HepG2 (cell line): Measurements from ENCODE around the gene CES3.

Experiments used
- ATF1 ChIP-seq: IDR thresholded peaks from 2 replicates; pipeline ENCODE4 v1.6.1; 2016; ENCODE audit warnings: mild to moderate bottlenecking, control low read depth
- CBX2 ChIP-seq, 2 experiments: fragments of 200-600 bp in 1 of 2; sonication (generic); formaldehyde crosslinking in 1 of 2; IDR thresholded peaks; 2 replicates each; pipeline versions ENCODE4 v1.7.0 to v1.8.1; 2018 to 2022; ENCODE audit warnings: low read depth in 2 of 2, low read length in 1 of 2, mild to moderate bottlenecking in 1 of 2, missing genetic modification reagents in 1 of 2
- EP300 ChIP-seq, 3 experiments: sonication (generic) in 1 of 3; formaldehyde crosslinking in 1 of 3; IDR thresholded peaks; 2 replicates each; pipeline versions ENCODE4 v1.5.1 to v1.6.1; 2011 to 2020; ENCODE audit warnings: low read depth in 2 of 3, low read length in 2 of 3, borderline replicate concordance in 1 of 3, improper control_type of control experiment in 1 of 3, mild to moderate bottlenecking in 1 of 3, missing genetic modification reagents in 1 of 3, moderate library complexity in 1 of 3
- ETV6 ChIP-seq: sonication (generic); formaldehyde crosslinking; conservative IDR thresholded peaks from 2 replicates; pipeline ENCODE4 v1.4.0; 2020; ENCODE audit warnings: missing genetic modification reagents
- NKX3-1 ChIP-seq: sonication (generic); formaldehyde crosslinking; IDR thresholded peaks from 2 replicates; pipeline ENCODE4 v1.5.0; 2020; ENCODE audit warnings: missing genetic modification reagents
- TAF1 ChIP-seq: sonication (generic); formaldehyde crosslinking; IDR thresholded peaks from 2 replicates; pipeline ENCODE4 v1.4.0; 2020; ENCODE audit warnings: missing genetic modification reagents
- TCF12 ChIP-seq, 2 experiments: fragments of 450-650 bp in 1 of 2; sonication (generic) in 1 of 2; formaldehyde crosslinking in 1 of 2; IDR thresholded peaks; 2 replicates each; pipeline versions ENCODE4 v1.6.1 to v1.8.0; 2017 to 2022; ENCODE audit warnings: antibody characterized with exemption in 1 of 2, mild to moderate bottlenecking in 1 of 2, missing genetic modification reagents in 1 of 2, moderate library complexity in 1 of 2
- TP53 ChIP-seq: sonication (generic); formaldehyde crosslinking; conservative IDR thresholded peaks from 2 replicates; pipeline ENCODE4 v1.4.0; 2020; ENCODE audit warnings: missing genetic modification reagents
- TRIM24 ChIP-seq: sonication (generic); formaldehyde crosslinking; IDR thresholded peaks from 2 replicates; pipeline ENCODE4 v1.8.0; 2022; ENCODE audit warnings: mild to moderate bottlenecking, missing genetic modification reagents
- U2AF2 ChIP-seq: fragments of 200-400 bp; formaldehyde crosslinking; IDR thresholded peaks from 2 replicates; pipeline ENCODE4 v1.6.1; 2017; ENCODE audit warnings: low read depth, mild to moderate bottlenecking, low read length
- ZNF510 ChIP-seq: sonication (generic); formaldehyde crosslinking; IDR thresholded peaks from 2 replicates; pipeline ENCODE4 v1.4.0; 2020; ENCODE audit warnings: low read depth, mild to moderate bottlenecking, missing genetic modification reagents
- TF ChIP-seq, protein P1 (sequence below): sonication (generic); formaldehyde crosslinking; IDR thresholded peaks from 2 replicates; pipeline ENCODE4 v1.5.0; 2020; ENCODE audit warnings: mild to moderate bottlenecking, missing genetic modification reagents, moderate library complexity
- TF ChIP-seq, protein P2 (sequence below): sonication (generic); formaldehyde crosslinking; IDR thresholded peaks from 2 replicates; pipeline ENCODE4 v1.8.0; 2022; ENCODE audit warnings: missing genetic modification reagents, mild to moderate bottlenecking, moderate library complexity, borderline replicate concordance

DNA sequence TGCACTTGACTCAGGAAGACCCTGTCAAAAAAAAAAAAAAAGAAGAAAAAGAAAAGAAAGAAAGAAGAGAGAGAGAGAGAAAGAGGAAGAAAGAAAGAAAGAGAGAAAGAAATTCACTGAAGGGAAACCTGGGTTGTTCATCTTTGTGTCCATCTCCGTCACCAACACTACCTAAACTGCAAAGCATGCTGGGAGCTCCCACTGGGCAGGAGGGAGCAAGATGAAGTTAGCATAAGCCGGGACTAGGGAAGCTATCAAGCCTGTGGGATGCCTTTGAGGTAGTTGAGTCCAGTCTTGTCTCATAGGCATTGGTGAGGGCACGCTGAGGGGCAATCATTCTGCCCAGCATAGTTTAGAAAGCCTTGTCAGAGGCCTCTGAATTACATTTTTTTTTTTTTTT, 60.3 kb downstream of the CES3 start:
- TF ChIP-seq TCF12 (IDR thresholded peaks at IDR 0.05) = no peak
- TF ChIP-seq TCF12 (CRISPR knock-in tag; IDR thresholded peaks at IDR 0.05) = no peak
- TF ChIP-seq ZNF510 (CRISPR knock-in tag) = no peak
- TF ChIP-seq, protein P1, sequence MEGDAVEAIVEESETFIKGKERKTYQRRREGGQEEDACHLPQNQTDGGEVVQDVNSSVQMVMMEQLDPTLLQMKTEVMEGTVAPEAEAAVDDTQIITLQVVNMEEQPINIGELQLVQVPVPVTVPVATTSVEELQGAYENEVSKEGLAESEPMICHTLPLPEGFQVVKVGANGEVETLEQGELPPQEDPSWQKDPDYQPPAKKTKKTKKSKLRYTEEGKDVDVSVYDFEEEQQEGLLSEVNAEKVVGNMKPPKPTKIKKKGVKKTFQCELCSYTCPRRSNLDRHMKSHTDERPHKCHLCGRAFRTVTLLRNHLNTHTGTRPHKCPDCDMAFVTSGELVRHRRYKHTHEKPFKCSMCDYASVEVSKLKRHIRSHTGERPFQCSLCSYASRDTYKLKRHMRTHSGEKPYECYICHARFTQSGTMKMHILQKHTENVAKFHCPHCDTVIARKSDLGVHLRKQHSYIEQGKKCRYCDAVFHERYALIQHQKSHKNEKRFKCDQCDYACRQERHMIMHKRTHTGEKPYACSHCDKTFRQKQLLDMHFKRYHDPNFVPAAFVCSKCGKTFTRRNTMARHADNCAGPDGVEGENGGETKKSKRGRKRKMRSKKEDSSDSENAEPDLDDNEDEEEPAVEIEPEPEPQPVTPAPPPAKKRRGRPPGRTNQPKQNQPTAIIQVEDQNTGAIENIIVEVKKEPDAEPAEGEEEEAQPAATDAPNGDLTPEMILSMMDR (CRISPR knock-in tag) = no peak
- TF ChIP-seq ETV6 (CRISPR knock-in tag) = no peak
- no peak for TF ChIP-seq U2AF2
- no peak for TF ChIP-seq EP300 (IDR thresholded peaks at IDR 0.05; ENCODE audit: low read depth in 2 of 2, low read length in 2 of 2)
- TF ChIP-seq EP300 (CRISPR knock-in tag; IDR thresholded peaks at IDR 0.05; ENCODE audit: borderline replicate concordance) = no peak
- TF ChIP-seq, protein P2, sequence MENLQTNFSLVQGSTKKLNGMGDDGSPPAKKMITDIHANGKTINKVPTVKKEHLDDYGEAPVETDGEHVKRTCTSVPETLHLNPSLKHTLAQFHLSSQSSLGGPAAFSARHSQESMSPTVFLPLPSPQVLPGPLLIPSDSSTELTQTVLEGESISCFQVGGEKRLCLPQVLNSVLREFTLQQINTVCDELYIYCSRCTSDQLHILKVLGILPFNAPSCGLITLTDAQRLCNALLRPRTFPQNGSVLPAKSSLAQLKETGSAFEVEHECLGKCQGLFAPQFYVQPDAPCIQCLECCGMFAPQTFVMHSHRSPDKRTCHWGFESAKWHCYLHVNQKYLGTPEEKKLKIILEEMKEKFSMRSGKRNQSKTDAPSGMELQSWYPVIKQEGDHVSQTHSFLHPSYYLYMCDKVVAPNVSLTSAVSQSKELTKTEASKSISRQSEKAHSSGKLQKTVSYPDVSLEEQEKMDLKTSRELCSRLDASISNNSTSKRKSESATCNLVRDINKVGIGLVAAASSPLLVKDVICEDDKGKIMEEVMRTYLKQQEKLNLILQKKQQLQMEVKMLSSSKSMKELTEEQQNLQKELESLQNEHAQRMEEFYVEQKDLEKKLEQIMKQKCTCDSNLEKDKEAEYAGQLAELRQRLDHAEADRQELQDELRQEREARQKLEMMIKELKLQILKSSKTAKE = no peak
- TF ChIP-seq TP53 = no peak
- no peak for TF ChIP-seq CBX2 (IDR thresholded peaks at IDR 0.05; ENCODE audit: low read depth, low read length)
- TF ChIP-seq CBX2 (CRISPR knock-in tag; IDR thresholded peaks at IDR 0.05; ENCODE audit: low read depth) = no peak
- no peak for TF ChIP-seq NKX3-1 (CRISPR knock-in tag)
- TF ChIP-seq TRIM24 (CRISPR knock-in tag) = no peak
- no peak for TF ChIP-seq TAF1
- no peak for TF ChIP-seq ATF1 (CRISPR knock-in tag)
